Measurements from ENCODE around the gene PLEKHG4. TPM values are rescaled to one million over a fixed set of nuclear protein-coding genes. Genes with fewer than 3 reads are reported as not detected.

The PLEKHG4 gene
- total and polyA plus RNA-seq, 3 donors from 2014 or later = 86.5 to 137 (median 102) TPM

DNA sequence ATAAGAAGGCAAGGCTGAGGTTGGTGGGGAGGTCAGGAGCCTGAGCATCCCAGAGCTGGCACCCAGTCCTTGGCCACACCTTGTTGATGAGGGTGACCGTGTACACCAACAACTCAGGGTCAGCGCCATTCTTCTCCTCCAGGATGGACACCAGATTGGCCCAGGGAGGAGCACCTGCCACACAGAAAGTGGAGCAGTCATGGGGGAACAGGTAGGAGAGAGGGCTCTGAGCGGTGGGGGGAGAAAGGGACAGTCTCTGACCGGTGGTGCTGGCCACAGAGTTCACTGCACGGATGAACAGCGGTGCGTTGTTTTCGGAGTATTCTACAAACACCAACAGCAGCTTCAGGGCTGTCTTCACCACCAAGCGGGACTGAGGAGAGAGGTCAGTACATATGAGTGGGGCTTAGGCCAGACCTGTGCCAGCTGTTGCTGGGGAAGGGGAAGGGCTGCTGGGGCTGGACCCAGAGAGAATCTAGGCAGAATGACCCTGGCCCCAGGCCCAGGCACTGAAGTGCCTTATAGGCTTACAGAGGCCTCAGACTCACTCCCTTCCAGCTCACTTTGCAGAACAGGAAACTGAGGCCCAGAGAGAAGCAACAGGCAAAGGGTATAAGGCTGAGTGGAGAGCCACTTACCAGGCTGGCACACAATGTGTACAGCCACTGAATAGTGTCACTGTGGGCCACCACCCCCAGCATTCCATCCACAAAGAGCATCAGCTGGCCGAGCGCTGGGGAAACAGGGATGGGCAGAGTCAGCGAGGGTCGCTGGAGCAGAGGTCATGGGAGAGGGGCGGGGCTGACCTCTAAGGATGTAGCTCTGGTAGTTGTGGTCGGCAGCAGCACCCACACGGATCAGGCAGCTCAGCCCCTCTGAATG is 41.7 kb upstream of the PLEKHG4 start:
- no peaks in the 10 kb centered on the region for H3K36me3 ChIP-seq (ENCODE audit: low read depth, missing control alignments)
- no peak for DNase-seq

DNA sequence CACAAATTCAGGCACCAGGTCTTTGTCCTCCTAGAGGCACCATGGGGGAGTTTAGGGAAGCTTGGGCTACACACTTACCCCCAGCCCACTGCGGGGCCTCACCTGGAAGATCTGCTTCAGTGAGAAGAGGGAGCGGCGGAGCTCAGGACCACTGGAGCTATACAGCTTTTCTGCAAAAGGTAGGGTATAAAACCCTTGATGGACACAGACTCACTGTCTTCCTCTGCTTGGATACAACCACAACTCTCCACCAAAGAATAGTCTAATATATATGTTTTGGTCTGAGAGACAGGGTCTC is 41.1 kb upstream of the PLEKHG4 start:
- no peaks in the 10 kb centered on the region for H3K36me3 ChIP-seq (ENCODE audit: low read depth, missing control alignments)

More for the DNA sequence above, 41.7 kb upstream of the PLEKHG4 start:
- Histone ChIP-seq H3K4me3 (no peak overlapping the region), H3K27ac (no peak overlapping the region), H3K4me1 (peaks cover 16% of the 10 kb centered on the region), H3K9me3 (no peaks in the 10 kb centered on the region), H3K27me3 (no peaks in the 10 kb centered on the region)
- TF ChIP-seq, protein P1, sequence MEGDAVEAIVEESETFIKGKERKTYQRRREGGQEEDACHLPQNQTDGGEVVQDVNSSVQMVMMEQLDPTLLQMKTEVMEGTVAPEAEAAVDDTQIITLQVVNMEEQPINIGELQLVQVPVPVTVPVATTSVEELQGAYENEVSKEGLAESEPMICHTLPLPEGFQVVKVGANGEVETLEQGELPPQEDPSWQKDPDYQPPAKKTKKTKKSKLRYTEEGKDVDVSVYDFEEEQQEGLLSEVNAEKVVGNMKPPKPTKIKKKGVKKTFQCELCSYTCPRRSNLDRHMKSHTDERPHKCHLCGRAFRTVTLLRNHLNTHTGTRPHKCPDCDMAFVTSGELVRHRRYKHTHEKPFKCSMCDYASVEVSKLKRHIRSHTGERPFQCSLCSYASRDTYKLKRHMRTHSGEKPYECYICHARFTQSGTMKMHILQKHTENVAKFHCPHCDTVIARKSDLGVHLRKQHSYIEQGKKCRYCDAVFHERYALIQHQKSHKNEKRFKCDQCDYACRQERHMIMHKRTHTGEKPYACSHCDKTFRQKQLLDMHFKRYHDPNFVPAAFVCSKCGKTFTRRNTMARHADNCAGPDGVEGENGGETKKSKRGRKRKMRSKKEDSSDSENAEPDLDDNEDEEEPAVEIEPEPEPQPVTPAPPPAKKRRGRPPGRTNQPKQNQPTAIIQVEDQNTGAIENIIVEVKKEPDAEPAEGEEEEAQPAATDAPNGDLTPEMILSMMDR (IDR thresholded peaks at IDR 0.05) = no peak
- TF ChIP-seq POLR2A (IDR thresholded peaks at IDR 0.05) = no peak
- WGBS, 2 donors = 81 to 84% methylated on average over 8 to 16 of the region's 16 CpGs
- intact Hi-C loops (cut with DNase I; ENCODE audit: low total_unique reads) = no loop called here

DNA sequence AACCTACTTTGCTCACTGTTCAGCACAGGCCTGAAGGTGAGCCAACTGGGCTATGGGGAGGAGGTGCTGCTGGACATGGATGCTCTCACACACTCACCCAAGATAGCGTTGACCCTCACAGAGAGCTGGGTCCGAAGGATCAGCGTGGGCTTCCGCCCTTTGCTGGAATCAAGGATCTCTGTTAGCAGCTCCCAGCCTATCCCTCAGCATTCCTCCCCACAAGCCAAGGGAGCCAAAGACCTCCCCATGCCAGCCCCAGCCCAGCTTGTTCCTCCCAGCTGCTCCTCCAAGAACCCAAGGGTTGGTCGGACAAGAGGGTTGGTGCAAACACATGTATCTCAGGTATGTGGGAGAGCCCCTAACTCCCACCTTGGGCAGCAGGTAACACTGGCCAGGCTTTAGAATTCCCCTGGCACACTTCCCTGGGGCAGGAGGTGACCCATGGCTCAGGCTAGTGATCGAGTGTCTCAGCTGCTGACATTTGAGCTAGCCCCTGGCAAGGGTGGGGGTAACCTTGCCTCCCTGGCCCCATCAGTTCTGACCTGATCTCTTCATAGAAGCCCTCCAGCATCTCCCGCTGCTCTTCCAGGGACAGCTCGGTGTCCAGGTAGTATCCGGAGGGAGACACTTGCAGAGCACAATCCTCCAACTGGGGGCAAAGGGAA is 40.4 kb upstream of the PLEKHG4 start:
- intact Hi-C loops (cut with DNase I; ENCODE audit: low total_unique reads) = no loop called here
- WGBS, 2 donors = 95 to 100% methylated on average over 4 to 9 of the region's 9 CpGs
- Histone ChIP-seq H3K27me3 (no peaks in the 10 kb centered on the region), H3K27ac (no peak overlapping the region), H3K9me3 (no peaks in the 10 kb centered on the region), H3K4me3 (no peak overlapping the region), H3K4me1 (peaks cover 20% of the 10 kb centered on the region), H3K36me3 (ENCODE audit: low read depth, missing control alignments) (no peaks in the 10 kb centered on the region)
- no peak for TF ChIP-seq POLR2A (IDR thresholded peaks at IDR 0.05)
- TF ChIP-seq, protein P1 (IDR thresholded peaks at IDR 0.05) = no peak
- no peak for DNase-seq

More for the DNA sequence above, 41.1 kb upstream of the PLEKHG4 start:
- Histone ChIP-seq H3K27ac (no peak overlapping the region), H3K4me3 (no peak overlapping the region), H3K9me3 (no peaks in the 10 kb centered on the region), H3K4me1 (peaks cover 17% of the 10 kb centered on the region), H3K27me3 (no peaks in the 10 kb centered on the region)
- intact Hi-C loops (cut with DNase I; ENCODE audit: low total_unique reads) = no loop called here
- no peak for DNase-seq
- TF ChIP-seq POLR2A (IDR thresholded peaks at IDR 0.05) = no peak
- TF ChIP-seq, protein P1 (IDR thresholded peaks at IDR 0.05) = no peak
- 96 to 100% methylated on average over 1 to 3 of the region's 3 CpGs for WGBS, 2 donors

DNA sequence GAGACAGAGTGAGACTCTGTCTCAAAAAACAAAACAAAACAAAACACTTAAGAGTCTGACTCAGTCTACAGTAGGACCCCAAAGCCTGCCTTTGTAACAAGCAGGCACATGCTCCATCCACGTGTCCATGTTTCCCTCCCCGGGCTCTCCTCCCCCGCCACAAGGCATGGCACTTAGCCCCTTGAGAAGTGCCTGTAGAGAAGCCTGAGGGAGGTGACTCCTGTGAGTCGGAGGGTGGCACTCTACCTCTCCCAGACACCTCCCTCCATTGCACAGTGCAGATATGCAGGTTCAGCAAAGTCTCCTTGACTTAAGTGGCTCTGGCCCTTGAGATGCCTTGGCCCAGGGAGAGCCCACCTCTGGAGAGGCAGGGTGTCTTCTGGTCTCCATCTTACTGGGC is 38.8 kb upstream of the PLEKHG4 start:
- Histone ChIP-seq H3K27ac (peak overlapping the region; percentile 31 to 75), H3K9me3 (no peaks in the 10 kb centered on the region), H3K4me1 (peaks cover 34% of the 10 kb centered on the region), H3K36me3 (ENCODE audit: low read depth, missing control alignments) (no peaks in the 10 kb centered on the region), H3K27me3 (no peaks in the 10 kb centered on the region), H3K4me3 (no peak overlapping the region)
- WGBS, 2 donors = 70 to 79% methylated on average over 4 of the region's 4 CpGs
- intact Hi-C loops (cut with DNase I; ENCODE audit: low total_unique reads) = no loop called here
- no peak for TF ChIP-seq POLR2A (IDR thresholded peaks at IDR 0.05)
- TF ChIP-seq, protein P1 (IDR thresholded peaks at IDR 0.05) = no peak
- no peak for DNase-seq

Measured in testis (tissue), 3 donors.